MM.1S (cell line): ENCODE results near the gene LTBP4.

Source experiments
- EZH2 ChIP-seq: fragments of 300-600 bp; sonication (generic); optimal IDR thresholded peaks from 2 replicates; pipeline ENCODE3; 2017; ENCODE audit warnings: low read depth, mild to moderate bottlenecking, antibody characterized with exemption, low read length, mixed read lengths
- EZH2phosphoT487 ChIP-seq: fragments of 300-600 bp; sonication (generic); IDR thresholded peaks from 2 replicates; pipeline ENCODE4 v1.6.1; 2018; ENCODE audit warnings: antibody characterized with exemption, low read length
- TF ChIP-seq, protein P1 (sequence below): fragments of 300-600 bp; sonication (generic); IDR thresholded peaks from 2 replicates; pipeline ENCODE4 v1.5.1; 2016; ENCODE audit warnings: antibody characterized with exemption, low read length, mixed read lengths

- TF ChIP-seq, protein P1, sequence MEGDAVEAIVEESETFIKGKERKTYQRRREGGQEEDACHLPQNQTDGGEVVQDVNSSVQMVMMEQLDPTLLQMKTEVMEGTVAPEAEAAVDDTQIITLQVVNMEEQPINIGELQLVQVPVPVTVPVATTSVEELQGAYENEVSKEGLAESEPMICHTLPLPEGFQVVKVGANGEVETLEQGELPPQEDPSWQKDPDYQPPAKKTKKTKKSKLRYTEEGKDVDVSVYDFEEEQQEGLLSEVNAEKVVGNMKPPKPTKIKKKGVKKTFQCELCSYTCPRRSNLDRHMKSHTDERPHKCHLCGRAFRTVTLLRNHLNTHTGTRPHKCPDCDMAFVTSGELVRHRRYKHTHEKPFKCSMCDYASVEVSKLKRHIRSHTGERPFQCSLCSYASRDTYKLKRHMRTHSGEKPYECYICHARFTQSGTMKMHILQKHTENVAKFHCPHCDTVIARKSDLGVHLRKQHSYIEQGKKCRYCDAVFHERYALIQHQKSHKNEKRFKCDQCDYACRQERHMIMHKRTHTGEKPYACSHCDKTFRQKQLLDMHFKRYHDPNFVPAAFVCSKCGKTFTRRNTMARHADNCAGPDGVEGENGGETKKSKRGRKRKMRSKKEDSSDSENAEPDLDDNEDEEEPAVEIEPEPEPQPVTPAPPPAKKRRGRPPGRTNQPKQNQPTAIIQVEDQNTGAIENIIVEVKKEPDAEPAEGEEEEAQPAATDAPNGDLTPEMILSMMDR, result no peak; the same call in 1 of the 2 replicates
- TF ChIP-seq EZH2phosphoT487 (no peak), EZH2 (no peak)
Observed at GRCh38 chr19:40584007-40584406, 17.2 kb upstream of the LTBP4 start.
